ENCODE data around the gene PARM1. TPM values are rescaled to one million over a fixed set of nuclear protein-coding genes. Genes with fewer than 3 reads are reported as not detected.

PARM1 gene
- polyA plus RNA-seq, 1 of the 3 experiments (the other 2 are of a cell fraction) = not detected

GRCh38 chr4:75030028-75030427 lies 97.1 kb downstream of the PARM1 start:
- 0% methylated on average over 1 of the region's 1 CpG for WGBS (ENCODE audit: low lambda C conversion rate)
- no peak overlapping the region for H2AFZ ChIP-seq (ENCODE audit: low read depth)
- TF ChIP-seq SMC3 (IDR thresholded peaks at IDR 0.05; ENCODE audit: low read depth, low read length) (no peak), TEAD4 (IDR thresholded peaks at IDR 0.05; ENCODE audit: borderline replicate concordance, insufficient read depth) (no peak), EZH2phosphoT487 (IDR thresholded peaks at IDR 0.05; ENCODE audit: borderline replicate concordance, low read depth) (no peak), IRF3 (IDR thresholded peaks at IDR 0.05; ENCODE audit: low read depth, low read length) (no peak), FOXJ3 (CRISPR knock-in tag; IDR thresholded peaks at IDR 0.05) (no peak), PBX3 (IDR thresholded peaks at IDR 0.05) (no peak), SIN3A (IDR thresholded peaks at IDR 0.05; ENCODE audit: borderline replicate concordance, low read depth, low read length) (no peak), NRF1 (IDR thresholded peaks at IDR 0.05; ENCODE audit: low read depth, low read length) (no peak), EP300 (IDR thresholded peaks at IDR 0.05; ENCODE audit: borderline replicate concordance in 1 of 2, low read depth in 1 of 2, low read length in 1 of 2) (no peak), TAF1 (IDR thresholded peaks at IDR 0.05; ENCODE audit: borderline replicate concordance, low read depth, low read length) (no peak), NFIC (IDR thresholded peaks at IDR 0.05; ENCODE audit: borderline replicate concordance) (no peak), RAD21 (IDR thresholded peaks at IDR 0.05; ENCODE audit: low read length) (no peak)

GRCh38 chr4:75030649-75031235 lies 97.8 kb downstream of the PARM1 start:
- Histone ChIP-seq H3K9me2 (no peaks in the 10 kb centered on the region), H3K4me3 (ENCODE audit: low read depth in 2 of 2, low read length in 1 of 2) (no peak overlapping the region), H3K9me3 (no peaks in the 10 kb centered on the region), H3K27me3 (ENCODE audit: insufficient read depth) (no peaks in the 10 kb centered on the region; the same call in 1 of the 2 replicates), H3K9ac (no peak overlapping the region), H3K79me2 (ENCODE audit: insufficient read depth) (no peaks in the 10 kb centered on the region), H4K20me1 (ENCODE audit: insufficient read depth) (no peaks in the 10 kb centered on the region), H3K36me3 (replicated peaks in 1 of 2; ENCODE audit: control insufficient read depth in 1 of 2, insufficient read depth in 2 of 2, low read length in 1 of 2) (no peaks in the 10 kb centered on the region), H3F3A (replicated peaks; ENCODE audit: insufficient read depth) (no peaks in the 10 kb centered on the region), H3K4me1 (ENCODE audit: control insufficient read depth in 1 of 2, insufficient read depth in 2 of 2, low read depth in 1 of 2, low read length in 1 of 2) (no peaks in the 10 kb centered on the region), H2AFZ (ENCODE audit: low read depth) (no peak overlapping the region), H3K4me2 (no peak overlapping the region), H3K27ac (ENCODE audit: low read depth in 2 of 2, low read length in 1 of 2) (no peak overlapping the region)
- TF ChIP-seq RFX5 (IDR thresholded peaks at IDR 0.05; ENCODE audit: low read length) = no peak
- no peak for TF ChIP-seq CTCF (IDR thresholded peaks at IDR 0.05)
- no peak for TF ChIP-seq FOXJ3 (CRISPR knock-in tag; IDR thresholded peaks at IDR 0.05)
- TF ChIP-seq USF2 (IDR thresholded peaks at IDR 0.05; ENCODE audit: borderline replicate concordance, low read depth, low read length) = no peak
- no peak for TF ChIP-seq RCOR1 (IDR thresholded peaks at IDR 0.05; ENCODE audit: low read length)
- no peak for TF ChIP-seq USF1 (IDR thresholded peaks at IDR 0.05; ENCODE audit: borderline replicate concordance, low read depth)
- DNase-seq = no peak
- POLR2A ChIA-PET = no interaction called here
- WGBS (ENCODE audit: low lambda C conversion rate) = 3% methylated on average over 3 of the region's 3 CpGs
- CTCF ChIA-PET = interaction anchor here (1.9 kb wide), 1 partner anchor 9 kb away, joined by 5 read pairs; no protein-coding TSS in a partner anchor

More at GRCh38 chr4:75030028-75030427, 97.1 kb downstream of the PARM1 start:
- Histone ChIP-seq H3K27me3 (ENCODE audit: insufficient read depth) (peaks cover 5% of the 10 kb centered on the region; the same call in 1 of the 2 replicates), H4K20me1 (ENCODE audit: insufficient read depth) (no peaks in the 10 kb centered on the region), H3K79me2 (ENCODE audit: insufficient read depth) (no peaks in the 10 kb centered on the region), H3K4me1 (ENCODE audit: control insufficient read depth in 1 of 2, insufficient read depth in 2 of 2, low read depth in 1 of 2, low read length in 1 of 2) (no peaks in the 10 kb centered on the region), H3K27ac (ENCODE audit: low read depth in 2 of 2, low read length in 1 of 2) (no peak overlapping the region), H3K9me3 (no peaks in the 10 kb centered on the region), H3F3A (replicated peaks; ENCODE audit: insufficient read depth) (no peaks in the 10 kb centered on the region), H3K36me3 (replicated peaks in 1 of 2; ENCODE audit: control insufficient read depth in 1 of 2, insufficient read depth in 2 of 2, low read length in 1 of 2) (no peaks in the 10 kb centered on the region), H3K9ac (no peak overlapping the region), H3K9me2 (no peaks in the 10 kb centered on the region), H3K4me2 (no peak overlapping the region), H3K4me3 (ENCODE audit: low read depth in 2 of 2, low read length in 1 of 2) (no peak overlapping the region)
- CTCF ChIA-PET = interaction anchor here (1.9 kb wide), 1 partner anchor 10 kb away, joined by 5 read pairs; no protein-coding TSS in a partner anchor
- DNase-seq = no peak
- POLR2A ChIA-PET = no interaction called here
